Neural progenitor cell (in vitro differentiated cells): ENCODE results near the gene PRKCE. TPM values are rescaled to one million over a fixed set of nuclear protein-coding genes. Genes with fewer than 3 reads are reported as not detected.

Source experiments
- DNase-seq: peaks from one replicate; pipeline ENCODE4 v3.0.0-alpha.2; 2016; ENCODE audit warnings: low spot score
- H2AFZ ChIP-seq: fragments of 200-600 bp; sonication (generic); replicated peaks from 2 replicates; pipeline ENCODE4 v1.6.1; 2016; ENCODE audit warnings: antibody characterized with exemption
- H3F3A ChIP-seq: fragments of 200-600 bp; sonication (generic); 2 replicates; pipeline ENCODE4 v1.6.1; 2016; ENCODE audit warnings: antibody characterized with exemption, low read depth
- H3K27ac ChIP-seq: fragments of 200-600 bp; sonication (generic); 2 replicates; pipeline ENCODE4 v1.5.1; 2016; ENCODE audit warnings: mild to moderate bottlenecking
- H3K27me3 ChIP-seq: fragments of 200-600 bp; sonication (generic); 2 replicates; pipeline ENCODE4 v1.6.1; 2016; ENCODE audit warnings: mild to moderate bottlenecking, moderate library complexity
- H3K36me3 ChIP-seq: fragments of 200-600 bp; sonication (generic); 2 replicates; pipeline ENCODE4 v1.5.1; 2016
- H3K4me1 ChIP-seq: fragments of 200-600 bp; sonication (generic); 2 replicates; pipeline ENCODE4 v1.6.1; 2016; ENCODE audit warnings: mixed run types
- H3K4me2 ChIP-seq: fragments of 200-600 bp; sonication (generic); 2 replicates; pipeline ENCODE4 v1.6.1; 2016
- H3K4me3 ChIP-seq: fragments of 200-600 bp; sonication (generic); 2 replicates; pipeline ENCODE4 v1.5.1; 2016
- H3K79me2 ChIP-seq: fragments of 200-600 bp; sonication (generic); 2 replicates; pipeline ENCODE4 v1.6.1; 2016; ENCODE audit warnings: low read depth
- H3K9ac ChIP-seq: fragments of 200-600 bp; sonication (generic); 2 replicates; pipeline ENCODE4 v1.6.1; 2016
- H3K9me3 ChIP-seq: fragments of 200-600 bp; sonication (generic); 2 replicates; pipeline ENCODE4 v1.5.1; 2016; ENCODE audit warnings: low read depth
- H4K20me1 ChIP-seq: fragments of 200-600 bp; sonication (generic); 2 replicates; pipeline ENCODE4 v1.6.1; 2016; ENCODE audit warnings: low read depth
- H3K27ac Mint-ChIP-seq: 3 replicates; pipeline ENCODE4 v1.8.0; 2021; ENCODE audit warnings: mixed read lengths
- H3K27me3 Mint-ChIP-seq: 2 replicates; pipeline ENCODE4 v1.8.0; 2022; ENCODE audit warnings: low read depth, mild to moderate bottlenecking, inconsistent platforms, moderate library complexity, mixed read lengths; ENCODE audit not compliant: insufficient read depth
- H3K36me3 Mint-ChIP-seq: 3 replicates; pipeline ENCODE4 v1.8.0; 2021; ENCODE audit warnings: mixed read lengths
- H3K4me1 Mint-ChIP-seq: 3 replicates; pipeline ENCODE4 v1.8.0; 2021; ENCODE audit warnings: mixed read lengths
- H3K4me3 Mint-ChIP-seq: 3 replicates; pipeline ENCODE4 v1.8.0; 2021; ENCODE audit warnings: mild to moderate bottlenecking, moderate library complexity, mixed read lengths
- H3K9me3 Mint-ChIP-seq: 3 replicates; pipeline ENCODE4 v1.8.0; 2020; ENCODE audit warnings: mixed read lengths
- EZH2 ChIP-seq: fragments of 200-600 bp; sonication (generic); IDR thresholded peaks from 2 replicates; pipeline ENCODE4 v1.6.1; 2017; ENCODE audit warnings: antibody characterized with exemption, mild to moderate bottlenecking, moderate library complexity
- EZH2phosphoT487 ChIP-seq: fragments of 200-600 bp; sonication (generic); IDR thresholded peaks from 2 replicates; pipeline ENCODE4 v1.6.1; 2017; ENCODE audit warnings: antibody characterized with exemption
- total RNA-seq: library from RNA; depleted of rRNA; stranded (reverse); fragments of >200 nt; gene quantifications from 2 replicates; pipeline ENCODE4 v1.2.3, GENCODE V29; 2015; ENCODE audit warnings: low replicate concordance
- TF ChIP-seq, protein P1 (sequence below): fragments of 200-600 bp; sonication (generic); IDR thresholded peaks from 2 replicates; pipeline ENCODE4 v1.5.1; 2017; ENCODE audit warnings: antibody characterized with exemption, mild to moderate bottlenecking

The PRKCE gene
- total RNA-seq, 1 donor from 2014 or later = 4.1 TPM

GRCh38 chr2:46032996-46033395 is 381.5 kb downstream of the PRKCE start:
- Histone ChIP-seq H3K4me3 (no peak overlapping the region), H3K27me3 (no peaks in the 10 kb centered on the region), H3K36me3 (no peaks in the 10 kb centered on the region), H3K4me1 (peaks cover 11% of the 10 kb centered on the region), H3K4me2 (no peak overlapping the region), H3F3A (peaks cover 7% of the 10 kb centered on the region), H3K79me2 (no peaks in the 10 kb centered on the region), H3K27ac (no peak overlapping the region), H3K9ac (no peak overlapping the region), H3K9me3 (no peaks in the 10 kb centered on the region), H2AFZ (no peak overlapping the region), H4K20me1 (no peaks in the 10 kb centered on the region)
- H3K4me1 Mint-ChIP-seq = peaks cover 2% of the 10 kb centered on the region
- no peak for TF ChIP-seq EZH2
- DNase-seq = no peak
- H3K4me3 Mint-ChIP-seq = no peak overlapping the region
- H3K27ac Mint-ChIP-seq = no peak overlapping the region
- H3K27me3 Mint-ChIP-seq = peaks cover 4% of the 10 kb centered on the region
- peaks cover 2% of the 10 kb centered on the region for H3K36me3 Mint-ChIP-seq
- H3K9me3 Mint-ChIP-seq = no peaks in the 10 kb centered on the region

DNA sequence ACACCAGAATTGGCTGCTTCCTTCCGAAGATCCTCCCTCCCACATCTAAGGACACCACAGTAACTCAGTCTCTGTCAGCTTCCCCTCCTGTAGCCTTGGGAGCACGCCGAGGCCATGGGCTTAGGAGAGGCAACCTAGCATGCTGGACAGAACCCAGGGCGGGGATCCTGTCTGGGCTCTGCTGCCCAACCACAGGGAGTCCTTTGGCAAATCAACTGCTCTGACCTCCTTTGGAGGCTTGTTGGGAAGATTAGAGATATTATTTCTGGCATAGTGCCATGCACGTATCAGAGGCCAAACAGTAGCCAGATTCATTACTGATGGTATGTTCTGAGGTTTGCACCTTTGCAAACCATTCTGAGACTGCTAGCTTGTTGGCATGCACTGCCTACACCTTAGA is 383.1 kb downstream of the PRKCE start:
- TF ChIP-seq EZH2 = no peak
- no peak for TF ChIP-seq EZH2phosphoT487
- DNase-seq = no peak

DNA sequence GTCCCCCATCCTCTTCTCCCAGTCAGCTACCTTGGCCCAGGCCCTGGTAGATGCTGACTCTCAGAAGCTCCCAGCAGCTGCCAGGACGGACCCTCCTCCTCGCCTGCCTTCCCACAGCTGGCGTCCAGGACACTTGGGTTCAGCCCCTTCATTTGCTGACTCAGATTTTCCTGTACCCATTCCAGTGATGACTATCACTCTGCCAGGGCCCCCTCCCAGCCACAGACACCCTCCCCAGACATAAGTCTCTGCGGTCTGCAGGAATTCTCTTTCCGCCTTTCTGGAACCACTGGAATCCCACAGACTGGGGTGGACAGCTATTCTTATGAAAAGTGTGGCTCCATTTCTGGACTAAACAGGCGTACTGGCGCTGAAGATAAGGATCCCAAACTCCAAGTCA is 385.5 kb downstream of the PRKCE start:
- H3K9me3 Mint-ChIP-seq = no peaks in the 10 kb centered on the region
- DNase-seq = no peak
- Histone ChIP-seq H3K36me3 (no peaks in the 10 kb centered on the region), H3F3A (no peaks in the 10 kb centered on the region), H3K9ac (no peak overlapping the region), H3K4me1 (no peaks in the 10 kb centered on the region), H3K79me2 (no peaks in the 10 kb centered on the region), H3K9me3 (no peaks in the 10 kb centered on the region), H3K27ac (no peak overlapping the region), H3K27me3 (no peaks in the 10 kb centered on the region), H4K20me1 (no peaks in the 10 kb centered on the region), H2AFZ (no peak overlapping the region), H3K4me2 (no peak overlapping the region), H3K4me3 (no peak overlapping the region)
- H3K36me3 Mint-ChIP-seq = peaks cover 2% of the 10 kb centered on the region
- peaks cover 2% of the 10 kb centered on the region for H3K27me3 Mint-ChIP-seq
- H3K4me1 Mint-ChIP-seq = peaks cover 2% of the 10 kb centered on the region
- H3K27ac Mint-ChIP-seq = no peak overlapping the region
- no peak for TF ChIP-seq EZH2
- TF ChIP-seq, protein P1, sequence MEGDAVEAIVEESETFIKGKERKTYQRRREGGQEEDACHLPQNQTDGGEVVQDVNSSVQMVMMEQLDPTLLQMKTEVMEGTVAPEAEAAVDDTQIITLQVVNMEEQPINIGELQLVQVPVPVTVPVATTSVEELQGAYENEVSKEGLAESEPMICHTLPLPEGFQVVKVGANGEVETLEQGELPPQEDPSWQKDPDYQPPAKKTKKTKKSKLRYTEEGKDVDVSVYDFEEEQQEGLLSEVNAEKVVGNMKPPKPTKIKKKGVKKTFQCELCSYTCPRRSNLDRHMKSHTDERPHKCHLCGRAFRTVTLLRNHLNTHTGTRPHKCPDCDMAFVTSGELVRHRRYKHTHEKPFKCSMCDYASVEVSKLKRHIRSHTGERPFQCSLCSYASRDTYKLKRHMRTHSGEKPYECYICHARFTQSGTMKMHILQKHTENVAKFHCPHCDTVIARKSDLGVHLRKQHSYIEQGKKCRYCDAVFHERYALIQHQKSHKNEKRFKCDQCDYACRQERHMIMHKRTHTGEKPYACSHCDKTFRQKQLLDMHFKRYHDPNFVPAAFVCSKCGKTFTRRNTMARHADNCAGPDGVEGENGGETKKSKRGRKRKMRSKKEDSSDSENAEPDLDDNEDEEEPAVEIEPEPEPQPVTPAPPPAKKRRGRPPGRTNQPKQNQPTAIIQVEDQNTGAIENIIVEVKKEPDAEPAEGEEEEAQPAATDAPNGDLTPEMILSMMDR = no peak
- no peak overlapping the region for H3K4me3 Mint-ChIP-seq

More for the DNA sequence above, 383.1 kb downstream of the PRKCE start:
- H3K36me3 ChIP-seq = no peaks in the 10 kb centered on the region
- H3K4me1 ChIP-seq = peaks cover 7% of the 10 kb centered on the region
- H3F3A ChIP-seq = no peaks in the 10 kb centered on the region
- H2AFZ ChIP-seq = no peak overlapping the region
- no peak overlapping the region for H3K4me3 ChIP-seq
- H3K9me3 Mint-ChIP-seq = no peaks in the 10 kb centered on the region
- H3K27me3 ChIP-seq = no peaks in the 10 kb centered on the region
- no peaks in the 10 kb centered on the region for H3K79me2 ChIP-seq
- H3K4me3 Mint-ChIP-seq = no peak overlapping the region
- peaks cover 2% of the 10 kb centered on the region for H3K4me1 Mint-ChIP-seq
- H4K20me1 ChIP-seq = no peaks in the 10 kb centered on the region
- H3K27me3 Mint-ChIP-seq = peaks cover 4% of the 10 kb centered on the region
- H3K36me3 Mint-ChIP-seq = peaks cover 2% of the 10 kb centered on the region
- no peak overlapping the region for H3K27ac Mint-ChIP-seq
- no peak overlapping the region for H3K4me2 ChIP-seq
- H3K9ac ChIP-seq = no peak overlapping the region
- no peaks in the 10 kb centered on the region for H3K9me3 ChIP-seq
- no peak overlapping the region for H3K27ac ChIP-seq

- Mint-ChIP-seq H3K4me3 (no peak overlapping the region), H3K36me3 (no peaks in the 10 kb centered on the region), H3K27me3 (no peaks in the 10 kb centered on the region), H3K9me3 (no peaks in the 10 kb centered on the region), H3K27ac (no peak overlapping the region), H3K4me1 (peaks cover 2% of the 10 kb centered on the region)
- Histone ChIP-seq H3K4me3 (no peak overlapping the region), H3K9me3 (no peaks in the 10 kb centered on the region), H3K4me1 (no peaks in the 10 kb centered on the region), H3F3A (no peaks in the 10 kb centered on the region), H4K20me1 (no peaks in the 10 kb centered on the region), H3K4me2 (no peak overlapping the region), H3K9ac (no peak overlapping the region), H3K27ac (no peak overlapping the region), H3K36me3 (no peaks in the 10 kb centered on the region), H3K27me3 (no peaks in the 10 kb centered on the region), H3K79me2 (no peaks in the 10 kb centered on the region), H2AFZ (no peak overlapping the region)
- DNase-seq = no peak
- TF ChIP-seq EZH2 = no peak
- TF ChIP-seq, protein P1 = no peak
- no peak for TF ChIP-seq EZH2phosphoT487
Observed at GRCh38 chr2:46039543-46040303, 388.2 kb downstream of the PRKCE start.
